HCT116 (cell line): ENCODE data around the gene NELL1. TPM values are rescaled to one million over a fixed set of nuclear protein-coding genes. Genes with fewer than 3 reads are reported as not detected.

Experiments used
- ATAC-seq: fragments of 200-7000 bp; cut with Tn5 transposase; 2 replicates; pipeline ENCODE4 v1.9.1; 2020; ENCODE audit warnings: mild to moderate bottlenecking, moderate library complexity
- BruUV-seq: library from RNA; stranded (reverse); fragments of 400-500 nt; replicated peaks from 2 replicates; lab custom pipeline; 2021; lab: Mats Ljungman, UMichigan
- CTCF ChIA-PET: fragments of 300-600 bp; sonication (Branson Sonifier 250); formaldehyde crosslinking; loops from one replicate; lab custom pipeline; 2021; ENCODE audit warnings: antibody characterized with exemption; lab: Charles Lee
- POLR2A ChIA-PET: fragments of 300-600, 350-600 bp; sonication (Branson Sonifier 250); formaldehyde crosslinking; loops from one replicate; lab custom pipeline; 2021; ENCODE audit warnings: antibody characterized with exemption; lab: Charles Lee
- RAD21 ChIA-PET, 2 experiments: fragments of 300-600 bp; sonication (Branson Sonifier 250); formaldehyde crosslinking; loops; one replicate each; lab custom pipeline; 2023; ENCODE audit warnings: low total read pairs in 2 of 2; ENCODE audit not compliant: uncharacterized antibody in 2 of 2, unreplicated experiment in 2 of 2, low non-redundant PET in 1 of 2; lab: Charles Lee
- DNase-seq: peaks from one replicate; pipeline ENCODE4 v3.0.0-alpha.2; 2010; ENCODE audit warnings: low read depth, low spot score
- H2AFZ ChIP-seq: fragments of 200-600 bp; shearing (Covaris generic), sonication (generic); 2 replicates; pipeline ENCODE4 v1.6.1; 2017; ENCODE audit warnings: low read depth, mixed run types, mixed read lengths, antibody characterized with exemption, low read length; ENCODE audit not compliant: poor library complexity, severe bottlenecking
- H3K27ac ChIP-seq: 2 replicates; pipeline ENCODE4 v1.5.1; 2012; ENCODE audit warnings: low read depth, low read length
- H3K27me3 ChIP-seq: fragments of 200-600 bp; sonication (generic); 2 replicates; pipeline ENCODE4 v1.6.1; 2016; ENCODE audit warnings: mixed run types, low read length, mixed read lengths; ENCODE audit not compliant: insufficient read depth
- H3K36me3 ChIP-seq, 2 experiments: fragments of 200-500 bp in 1 of 2; fragments of 200-600 bp in 1 of 2; sonication (Bioruptor generic) in 1 of 2; sonication (generic) in 1 of 2; 2 replicates each; pipeline versions ENCODE4 v1.5.1 to v1.6.1; 2014 to 2016; ENCODE audit warnings: low read length in 2 of 2, inconsistent platforms in 1 of 2, mixed read lengths in 1 of 2, mixed run types in 1 of 2; ENCODE audit not compliant: insufficient read depth in 2 of 2, control insufficient read depth in 1 of 2
- H3K4me1 ChIP-seq, 2 experiments: fragments of 200-600 bp in 1 of 2; sonication (generic) in 1 of 2; 2 replicates each; pipeline versions ENCODE4 v1.5.1 to v1.6.1; 2012 to 2017; ENCODE audit warnings: low read length in 2 of 2, inconsistent platforms in 1 of 2, mild to moderate bottlenecking in 1 of 2, mixed read lengths in 1 of 2, mixed run types in 1 of 2, moderate library complexity in 1 of 2; ENCODE audit not compliant: insufficient read depth in 2 of 2, control insufficient read depth in 1 of 2
- H3K4me2 ChIP-seq: fragments of 200-600 bp; sonication (generic); 2 replicates; pipeline ENCODE4 v1.6.1; 2017; ENCODE audit warnings: mixed run types, low read length, mixed read lengths
- H3K4me3 ChIP-seq, 2 experiments: fragments of 200-600 bp in 1 of 2; sonication (generic) in 1 of 2; replicated peaks in 1 of 2; 2 replicates each; pipeline ENCODE4 v1.5.1; 2011 to 2016; ENCODE audit warnings: low read length in 2 of 2, control low read depth in 1 of 2, low read depth in 1 of 2, mild to moderate bottlenecking in 1 of 2, mixed read lengths in 1 of 2, mixed run types in 1 of 2
- H3K79me2 ChIP-seq: fragments of 200-600 bp; sonication (generic); 2 replicates; pipeline ENCODE4 v1.6.1; 2017; ENCODE audit warnings: mild to moderate bottlenecking, mixed run types, low read length, moderate library complexity, mixed read lengths; ENCODE audit not compliant: insufficient read depth
- H3K9ac ChIP-seq: fragments of 200-600 bp; sonication (generic); 2 replicates; pipeline ENCODE4 v1.6.1; 2016; ENCODE audit warnings: low read length, mixed read lengths
- H3K9me2 ChIP-seq: fragments of 200-600 bp; sonication (generic), shearing (Covaris generic); 2 replicates; pipeline ENCODE4 v1.6.1; 2017; ENCODE audit warnings: mixed run types, mild to moderate bottlenecking, moderate library complexity; ENCODE audit not compliant: insufficient read depth
- H3K9me3 ChIP-seq, 2 experiments: fragments of 200-500 bp in 1 of 2; fragments of 200-600 bp in 1 of 2; sonication (Bioruptor generic) in 1 of 2; sonication (generic) in 1 of 2; 2 replicates each; pipeline ENCODE4 v1.6.1; 2014 to 2017; ENCODE audit warnings: low read length in 2 of 2, mixed read lengths in 2 of 2, inconsistent platforms in 1 of 2, low read depth in 1 of 2, mild to moderate bottlenecking in 1 of 2, mixed run types in 1 of 2, moderate library complexity in 1 of 2; ENCODE audit not compliant: control insufficient read depth in 1 of 2, insufficient read depth in 1 of 2
- H4K20me1 ChIP-seq: fragments of 200-600 bp; sonication (generic), shearing (Covaris generic); 2 replicates; pipeline ENCODE4 v1.6.1; 2017; ENCODE audit warnings: mixed run types, mild to moderate bottlenecking, moderate library complexity; ENCODE audit not compliant: insufficient read depth
- ATF3 ChIP-seq: IDR thresholded peaks from 2 replicates; pipeline ENCODE4 v1.6.1; 2012
- CBX3 ChIP-seq: IDR thresholded peaks from 2 replicates; pipeline ENCODE4 v1.6.1; 2012; ENCODE audit warnings: low read depth
- CEBPB ChIP-seq: IDR thresholded peaks from 2 replicates; pipeline ENCODE4 v1.6.1; 2012; ENCODE audit warnings: low read depth
- ELF1 ChIP-seq: IDR thresholded peaks from 2 replicates; pipeline ENCODE4 v1.6.1; 2012; ENCODE audit warnings: low read depth, borderline replicate concordance
- EZH2 ChIP-seq: fragments of 200-600 bp; sonication (generic); IDR thresholded peaks from 2 replicates; pipeline ENCODE4 v1.6.1; 2017; ENCODE audit warnings: antibody characterized with exemption, mixed run types
- EZH2phosphoT487 ChIP-seq: fragments of 200-600 bp; IDR thresholded peaks from 2 replicates; pipeline ENCODE4 v1.6.1; 2018; ENCODE audit warnings: antibody characterized with exemption, borderline replicate concordance
- FOSL1 ChIP-seq: IDR thresholded peaks from 2 replicates; pipeline ENCODE4 v1.6.1; 2012; ENCODE audit warnings: low read depth
- JUND ChIP-seq: IDR thresholded peaks from 2 replicates; pipeline ENCODE4 v1.6.1; 2012
- MAX ChIP-seq: IDR thresholded peaks from 2 replicates; pipeline ENCODE4 v1.6.1; 2012
- POLR2A ChIP-seq: IDR thresholded peaks from 2 replicates; pipeline ENCODE4 v1.7.0; 2011; ENCODE audit warnings: borderline replicate concordance; ENCODE audit not compliant: insufficient read depth, insufficient read length; ENCODE audit errors: extremely low read depth
- POLR2AphosphoS5 ChIP-seq: IDR thresholded peaks from 2 replicates; pipeline ENCODE4 v1.6.1; 2011; ENCODE audit warnings: mild to moderate bottlenecking, low read depth, low read length, moderate library complexity
- RAD21 ChIP-seq: IDR thresholded peaks from 2 replicates; pipeline ENCODE4 v1.6.1; 2012; ENCODE audit warnings: low read depth, mild to moderate bottlenecking
- SIN3A ChIP-seq: IDR thresholded peaks from 2 replicates; pipeline ENCODE4 v1.6.1; 2012; ENCODE audit warnings: low read depth
- SP1 ChIP-seq: IDR thresholded peaks from 2 replicates; pipeline ENCODE4 v1.6.1; 2012; ENCODE audit warnings: low read depth
- SRF ChIP-seq: IDR thresholded peaks from 2 replicates; pipeline ENCODE4 v1.6.1; 2012; ENCODE audit warnings: low read depth
- TCF7L2 ChIP-seq: IDR thresholded peaks from 2 replicates; pipeline ENCODE4 v1.7.0; 2011; ENCODE audit warnings: borderline replicate concordance, inconsistent platforms; ENCODE audit not compliant: insufficient read depth, insufficient read length; ENCODE audit errors: extremely low read depth
- ZBTB33 ChIP-seq: IDR thresholded peaks from 2 replicates; pipeline ENCODE4 v1.6.1; 2011; ENCODE audit warnings: mild to moderate bottlenecking, low read length, moderate library complexity; ENCODE audit not compliant: insufficient replicate concordance; ENCODE audit errors: extremely low read depth
- ZFX ChIP-seq: fragments of 450-650 bp; IDR thresholded peaks from 2 replicates; pipeline ENCODE4 v1.6.1; 2017
- ZNF274 ChIP-seq: fragments of 200-500 bp; sonication (Bioruptor generic); IDR thresholded peaks from 2 replicates; pipeline ENCODE4 v1.6.1; 2014; ENCODE audit warnings: mild to moderate bottlenecking, low read depth, low read length, inconsistent platforms
- intact Hi-C: fragments of 100-400 bp; cut with micrococcal nuclease; formaldehyde crosslinking; loops from 2 replicates; pipeline ENCODE4 v1.10.0; 2022
- total RNA-seq: library from RNA; stranded (reverse); gene quantifications from one replicate; pipeline ENCODE4 v1.2.1, GENCODE V29; 2021; ENCODE audit not compliant: unreplicated experiment
- TF ChIP-seq, protein P1 (sequence below), 3 experiments: fragments of 200-600 bp in 1 of 3; sonication (generic) in 1 of 3; IDR thresholded peaks in 2 of 3; conservative IDR thresholded peaks in 1 of 3; 2 replicates each; pipeline ENCODE4 v1.5.1; 2012 to 2017; ENCODE audit warnings: low read depth in 2 of 3, low read length in 2 of 3, antibody characterized with exemption in 1 of 3, borderline replicate concordance in 1 of 3, control low read depth in 1 of 3, mild to moderate bottlenecking in 1 of 3, mixed read lengths in 1 of 3, mixed run types in 1 of 3, moderate library complexity in 1 of 3; ENCODE audit not compliant: insufficient read depth in 1 of 3

The NELL1 gene
- total RNA-seq, 1 experiment from 2014 or later = not detected

- no peaks in the 10 kb centered on the region for H3K79me2 ChIP-seq
- intact Hi-C loops = no loop called here
- no peaks in the 10 kb centered on the region for H3K9me2 ChIP-seq
- no peak overlapping the region for H3K4me2 ChIP-seq
- ATAC-seq = no peak
- ChIA-PET CTCF (no interaction called here), POLR2A (no interaction called here), RAD21 (no interaction called here)
- no TSS peak for BruUV-seq
- H3K4me3 ChIP-seq = no peak overlapping the region
- H2AFZ ChIP-seq = no peak overlapping the region
- H3K27me3 ChIP-seq = peaks cover 8% of the 10 kb centered on the region; the same call in 1 of the 2 replicates
- no peak for DNase-seq
- no peaks in the 10 kb centered on the region for H3K4me1 ChIP-seq
- no peaks in the 10 kb centered on the region for H4K20me1 ChIP-seq
- H3K9me3 ChIP-seq = no peaks in the 10 kb centered on the region
- no peaks in the 10 kb centered on the region for H3K36me3 ChIP-seq
- H3K27ac ChIP-seq = no peak overlapping the region
- TF ChIP-seq POLR2A (no peak), POLR2AphosphoS5 (no peak), ZBTB33 (no peak), EZH2 (no peak), RAD21 (no peak), SP1 (no peak), SRF (no peak), ELF1 (no peak), FOSL1 (no peak), CEBPB (no peak), MAX (no peak), ZFX (no peak), SIN3A (no peak), EZH2phosphoT487 (no peak), ATF3 (no peak), TCF7L2 (no peak), JUND (no peak), CBX3 (no peak), ZNF274 (no peak)
- TF ChIP-seq, protein P1, sequence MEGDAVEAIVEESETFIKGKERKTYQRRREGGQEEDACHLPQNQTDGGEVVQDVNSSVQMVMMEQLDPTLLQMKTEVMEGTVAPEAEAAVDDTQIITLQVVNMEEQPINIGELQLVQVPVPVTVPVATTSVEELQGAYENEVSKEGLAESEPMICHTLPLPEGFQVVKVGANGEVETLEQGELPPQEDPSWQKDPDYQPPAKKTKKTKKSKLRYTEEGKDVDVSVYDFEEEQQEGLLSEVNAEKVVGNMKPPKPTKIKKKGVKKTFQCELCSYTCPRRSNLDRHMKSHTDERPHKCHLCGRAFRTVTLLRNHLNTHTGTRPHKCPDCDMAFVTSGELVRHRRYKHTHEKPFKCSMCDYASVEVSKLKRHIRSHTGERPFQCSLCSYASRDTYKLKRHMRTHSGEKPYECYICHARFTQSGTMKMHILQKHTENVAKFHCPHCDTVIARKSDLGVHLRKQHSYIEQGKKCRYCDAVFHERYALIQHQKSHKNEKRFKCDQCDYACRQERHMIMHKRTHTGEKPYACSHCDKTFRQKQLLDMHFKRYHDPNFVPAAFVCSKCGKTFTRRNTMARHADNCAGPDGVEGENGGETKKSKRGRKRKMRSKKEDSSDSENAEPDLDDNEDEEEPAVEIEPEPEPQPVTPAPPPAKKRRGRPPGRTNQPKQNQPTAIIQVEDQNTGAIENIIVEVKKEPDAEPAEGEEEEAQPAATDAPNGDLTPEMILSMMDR (IDR thresholded peaks at IDR 0.05 in 2 of 3, conservative IDR thresholded peaks at IDR 0.05 in 1 of 3; ENCODE audit: borderline replicate concordance in 1 of 3, insufficient read depth in 1 of 3, low read depth in 2 of 3, low read length in 2 of 3) = no peak
- H3K9ac ChIP-seq = no peak overlapping the region
Measured at GRCh38 chr11:20654038-20654437, 15.3 kb upstream of the NELL1 start.
